ENCODE data around the gene SMYD3. TPM values are rescaled to one million over a fixed set of nuclear protein-coding genes. Genes with fewer than 3 reads are reported as not detected.

SMYD3 gene
- total RNA-seq, 1 donor from 2014 or later = 27.2 TPM

DNA sequence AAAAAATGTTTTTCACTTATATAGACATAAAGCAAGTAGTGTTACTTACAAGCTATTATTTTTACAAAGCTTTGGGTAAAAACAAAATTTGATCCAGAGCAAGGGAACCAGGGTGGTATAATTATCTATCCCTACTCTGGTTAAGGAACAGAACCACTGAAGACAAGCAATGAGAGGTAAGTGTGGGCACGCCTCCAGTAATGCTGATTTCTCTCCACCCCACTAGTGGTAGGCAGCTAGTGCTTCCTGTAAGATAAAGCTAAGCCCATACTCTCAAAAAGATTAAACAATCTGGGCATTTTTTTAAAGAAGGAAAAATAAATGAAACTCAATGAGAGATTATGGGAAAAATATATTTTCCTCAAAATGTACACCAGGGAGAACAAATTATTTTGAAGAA is 36.9 kb upstream of the SMYD3 start:
- Histone ChIP-seq H3K9me3 (no peaks in the 10 kb centered on the region), H3K27ac (no peak overlapping the region), H3K4me3 (no peak overlapping the region), H3K27me3 (no peaks in the 10 kb centered on the region), H3K36me3 (peaks cover 74% of the 10 kb centered on the region), H3K4me1 (no peaks in the 10 kb centered on the region)
- TF ChIP-seq, protein P1, sequence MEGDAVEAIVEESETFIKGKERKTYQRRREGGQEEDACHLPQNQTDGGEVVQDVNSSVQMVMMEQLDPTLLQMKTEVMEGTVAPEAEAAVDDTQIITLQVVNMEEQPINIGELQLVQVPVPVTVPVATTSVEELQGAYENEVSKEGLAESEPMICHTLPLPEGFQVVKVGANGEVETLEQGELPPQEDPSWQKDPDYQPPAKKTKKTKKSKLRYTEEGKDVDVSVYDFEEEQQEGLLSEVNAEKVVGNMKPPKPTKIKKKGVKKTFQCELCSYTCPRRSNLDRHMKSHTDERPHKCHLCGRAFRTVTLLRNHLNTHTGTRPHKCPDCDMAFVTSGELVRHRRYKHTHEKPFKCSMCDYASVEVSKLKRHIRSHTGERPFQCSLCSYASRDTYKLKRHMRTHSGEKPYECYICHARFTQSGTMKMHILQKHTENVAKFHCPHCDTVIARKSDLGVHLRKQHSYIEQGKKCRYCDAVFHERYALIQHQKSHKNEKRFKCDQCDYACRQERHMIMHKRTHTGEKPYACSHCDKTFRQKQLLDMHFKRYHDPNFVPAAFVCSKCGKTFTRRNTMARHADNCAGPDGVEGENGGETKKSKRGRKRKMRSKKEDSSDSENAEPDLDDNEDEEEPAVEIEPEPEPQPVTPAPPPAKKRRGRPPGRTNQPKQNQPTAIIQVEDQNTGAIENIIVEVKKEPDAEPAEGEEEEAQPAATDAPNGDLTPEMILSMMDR (IDR thresholded peaks at IDR 0.05) = no peak
- DNase-seq (no peak), ATAC-seq (no peak)
- intact Hi-C loops (cut with DNase I) = no loop called here

DNA sequence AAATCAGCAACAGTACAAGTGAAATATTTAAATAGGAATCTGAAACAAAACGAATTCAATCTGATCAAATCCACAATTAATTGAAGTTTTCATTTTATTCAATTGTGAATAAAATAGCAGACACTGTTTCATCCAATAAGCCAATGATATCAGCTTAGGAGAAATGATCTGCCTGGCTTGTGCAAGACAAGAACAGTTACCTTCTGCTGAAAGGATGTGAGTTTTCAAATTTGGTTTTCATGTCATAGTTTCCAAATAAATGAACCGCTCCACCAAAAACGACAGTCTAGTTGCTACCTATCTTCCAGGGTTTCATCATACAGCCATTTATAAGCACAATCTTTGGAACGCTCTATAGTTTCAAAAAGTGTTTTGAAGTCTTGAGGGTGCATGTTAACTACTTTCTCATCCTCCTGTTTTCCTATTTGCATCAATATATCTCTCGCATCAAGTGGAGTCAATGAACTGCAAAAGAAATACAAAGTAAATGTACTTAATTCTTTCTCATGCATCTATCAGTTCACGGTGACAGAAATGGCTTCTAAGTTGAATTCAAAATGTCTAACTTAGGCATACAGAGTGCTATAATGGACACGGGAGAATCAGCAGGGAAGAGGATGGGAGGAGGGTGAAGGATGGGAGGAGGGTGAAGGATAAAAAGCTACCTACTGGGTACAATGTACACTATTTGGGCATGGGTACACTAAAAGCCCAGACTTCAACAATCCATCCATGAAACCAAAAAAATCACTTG is 33.8 kb upstream of the SMYD3 start:
- no peak overlapping the region for H3K4me3 ChIP-seq
- intact Hi-C loops (cut with DNase I) = no loop called here
- peaks cover 54% of the 10 kb centered on the region for H3K36me3 ChIP-seq
- H3K27ac ChIP-seq = no peak overlapping the region
- H3K4me1 ChIP-seq = no peaks in the 10 kb centered on the region
- H3K9me3 ChIP-seq = no peaks in the 10 kb centered on the region
- H3K27me3 ChIP-seq = no peaks in the 10 kb centered on the region
- DNase-seq (no peak), ATAC-seq (no peak)
- TF ChIP-seq, protein P1 (IDR thresholded peaks at IDR 0.05) = no peak

DNA sequence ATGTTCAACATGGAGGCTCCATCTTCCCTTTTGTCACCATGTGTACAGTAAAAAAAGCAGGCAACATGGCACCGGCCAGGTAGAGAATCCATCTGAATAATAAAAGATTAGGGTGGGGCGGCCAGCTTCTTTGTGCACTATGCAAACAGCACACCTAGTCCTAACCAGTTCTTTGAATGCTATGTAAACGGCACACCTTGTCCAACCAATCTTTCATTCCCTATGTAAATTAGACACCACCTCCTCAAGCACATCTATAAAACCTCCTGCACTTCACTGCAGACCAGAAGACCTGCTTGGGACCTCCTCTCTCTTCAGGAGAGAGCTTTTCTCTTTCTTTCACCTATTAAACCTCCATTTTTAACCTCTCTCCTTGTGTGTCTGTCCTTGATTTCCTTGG is 30.8 kb upstream of the SMYD3 start:
- TF ChIP-seq, protein P1 (IDR thresholded peaks at IDR 0.05) = no peak
- H3K36me3 ChIP-seq = peaks cover 29% of the 10 kb centered on the region
- intact Hi-C loops (cut with DNase I) = no loop called here
- H3K27me3 ChIP-seq = no peaks in the 10 kb centered on the region
- peak overlapping the region; percentile 17 for H3K27ac ChIP-seq
- ATAC-seq (peak; percentile 85), DNase-seq (no peak)
- no peaks in the 10 kb centered on the region for H3K9me3 ChIP-seq
- no peaks in the 10 kb centered on the region for H3K4me1 ChIP-seq
- no peak overlapping the region for H3K4me3 ChIP-seq

DNA sequence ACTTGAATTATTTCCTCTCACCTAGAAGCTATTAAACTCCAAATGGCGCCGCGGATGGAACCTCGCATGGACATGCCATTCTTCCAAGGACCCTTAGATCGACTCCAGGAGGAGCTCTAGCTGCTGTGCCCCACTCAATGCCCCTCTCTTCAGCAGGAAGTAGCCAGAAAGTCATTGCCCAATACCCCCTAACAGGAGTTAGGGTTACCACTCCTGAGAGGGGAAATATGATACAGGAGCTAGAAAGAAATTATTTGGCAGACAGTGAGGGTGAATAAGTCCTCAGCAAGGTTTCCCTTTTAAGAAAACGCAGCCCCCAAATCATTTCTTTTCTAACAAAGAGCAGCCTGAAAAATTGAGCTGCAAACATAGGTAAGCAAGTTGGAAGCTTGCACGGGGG is 30.4 kb upstream of the SMYD3 start:
- no peak overlapping the region for H3K4me3 ChIP-seq
- intact Hi-C loops (cut with DNase I) = no loop called here
- ATAC-seq (no peak), DNase-seq (no peak)
- TF ChIP-seq, protein P1 (IDR thresholded peaks at IDR 0.05) = no peak
- H3K27ac ChIP-seq = no peak overlapping the region
- no peaks in the 10 kb centered on the region for H3K9me3 ChIP-seq
- H3K27me3 ChIP-seq = no peaks in the 10 kb centered on the region
- no peaks in the 10 kb centered on the region for H3K4me1 ChIP-seq
- peaks cover 24% of the 10 kb centered on the region for H3K36me3 ChIP-seq

DNA sequence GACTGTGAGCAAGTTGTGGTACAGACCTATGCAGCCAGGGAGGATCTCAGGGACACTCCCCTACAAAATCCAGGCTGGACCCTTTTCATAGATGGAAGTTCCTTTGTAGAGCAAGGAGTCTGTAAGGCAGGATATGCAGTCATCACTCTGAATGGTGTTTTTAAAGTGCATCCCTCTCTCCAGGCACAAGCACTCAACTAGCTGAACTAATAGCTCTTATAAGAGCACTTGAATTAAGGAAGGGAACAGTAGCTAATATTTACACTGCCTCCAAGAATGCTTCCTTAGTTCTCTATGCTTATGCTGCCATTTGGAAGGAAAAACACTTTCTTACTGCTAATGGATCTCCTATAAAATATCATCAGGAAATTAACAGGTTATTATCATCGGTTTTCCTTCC is 27.0 kb upstream of the SMYD3 start:
- H3K4me1 ChIP-seq = no peaks in the 10 kb centered on the region
- H3K4me3 ChIP-seq = no peak overlapping the region
- ATAC-seq (peak; percentile 89), DNase-seq (no peak)
- H3K9me3 ChIP-seq = peaks cover 6% of the 10 kb centered on the region
- intact Hi-C loops (cut with DNase I) = no loop called here
- H3K36me3 ChIP-seq = no peaks in the 10 kb centered on the region
- H3K27ac ChIP-seq = peak overlapping the region; percentile 67
- H3K27me3 ChIP-seq = no peaks in the 10 kb centered on the region
- TF ChIP-seq, protein P1 (IDR thresholded peaks at IDR 0.05) = no peak
